Glutamatergic neuron (in vitro differentiated cells): ENCODE data around the gene SPRTN. TPM values are rescaled to one million over a fixed set of nuclear protein-coding genes. Genes with fewer than 3 reads are reported as not detected.

ENCODE experiments used
- DNase-seq: peaks from one replicate; pipeline ENCODE4 v3.0.0; 2022
- H3K27ac Mint-ChIP-seq: one replicate; pipeline ENCODE4 v1.8.0; 2020; ENCODE audit warnings: mild to moderate bottlenecking, mixed read lengths, inconsistent platforms; ENCODE audit not compliant: unreplicated experiment
- H3K27me3 Mint-ChIP-seq: one replicate; pipeline ENCODE4 v1.8.0; 2020; ENCODE audit warnings: mild to moderate bottlenecking, moderate library complexity, mixed read lengths, inconsistent platforms; ENCODE audit not compliant: unreplicated experiment
- H3K36me3 Mint-ChIP-seq: one replicate; pipeline ENCODE4 v1.8.0; 2020; ENCODE audit warnings: mild to moderate bottlenecking, mixed read lengths, inconsistent platforms; ENCODE audit not compliant: unreplicated experiment
- H3K4me1 Mint-ChIP-seq: one replicate; pipeline ENCODE4 v1.8.0; 2020; ENCODE audit warnings: mild to moderate bottlenecking, low read depth, mixed read lengths, inconsistent platforms; ENCODE audit not compliant: unreplicated experiment
- H3K4me3 Mint-ChIP-seq: one replicate; pipeline ENCODE4 v1.8.0; 2020; ENCODE audit warnings: mild to moderate bottlenecking, mixed read lengths, inconsistent platforms; ENCODE audit not compliant: unreplicated experiment
- H3K9me3 Mint-ChIP-seq: one replicate; pipeline ENCODE4 v1.8.0; 2020; ENCODE audit warnings: mild to moderate bottlenecking, moderate library complexity, mixed read lengths, inconsistent platforms; ENCODE audit not compliant: unreplicated experiment
- total RNA-seq: library from RNA; stranded (reverse); fragmentation: NEBNext Ultra II Directional; extraction: Animal tissue kit (Norgen Biotek cat#: 25700); gene quantifications from one replicate; pipeline ENCODE4 v1.2.1, GENCODE V29; 2021; ENCODE audit not compliant: unreplicated experiment
- TF ChIP-seq, protein P1 (sequence below): fragments of 200-600 bp; sonication (generic); IDR thresholded peaks from one replicate; pipeline ENCODE4 v1.5.0; 2021; ENCODE audit not compliant: partially characterized antibody, unreplicated experiment

SPRTN gene
- total RNA-seq, 1 donor from 2014 or later: 21.4 TPM

DNA sequence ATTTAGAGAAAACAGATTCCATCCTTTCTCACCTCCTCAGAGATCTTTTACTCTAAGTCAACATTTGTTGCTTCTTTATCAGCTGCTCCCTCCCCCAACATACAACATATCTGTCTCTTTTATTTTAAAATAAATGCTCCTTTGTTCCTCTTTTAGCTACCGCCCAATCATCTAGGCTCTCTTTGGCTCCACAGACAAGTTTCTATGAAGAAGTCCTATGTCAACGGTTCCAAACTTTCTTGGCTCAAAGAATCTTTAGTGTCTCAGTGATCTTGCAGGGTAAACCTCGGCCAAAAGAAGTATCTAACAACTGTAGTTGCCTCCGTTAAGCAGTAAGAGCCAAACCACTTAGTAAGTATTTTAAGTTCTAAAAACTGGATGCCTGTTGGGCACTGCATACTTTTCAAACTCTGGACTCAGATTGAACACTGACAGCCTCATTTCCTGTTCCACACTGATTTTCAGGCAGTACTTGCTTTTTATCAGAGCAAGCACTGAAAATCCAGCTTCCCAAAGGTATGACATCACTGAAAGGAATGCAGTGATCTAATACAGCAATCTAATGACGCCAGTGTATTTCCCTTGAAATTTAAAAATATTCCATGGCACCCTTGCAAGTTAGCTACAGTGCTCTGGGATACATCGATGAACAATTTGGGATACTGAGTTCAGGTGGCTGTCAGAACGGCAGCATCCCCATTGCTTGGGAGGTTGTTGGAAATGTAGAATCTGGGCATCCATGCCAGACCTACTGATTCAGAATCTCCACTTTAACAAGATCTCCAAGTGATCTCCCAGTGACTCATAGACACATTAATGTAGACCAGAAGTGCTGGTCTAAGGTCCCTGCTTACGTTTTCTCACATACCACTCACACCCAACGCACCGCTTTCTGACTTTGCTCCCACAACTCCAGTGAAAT is 57.2 kb downstream of the SPRTN start:
- no peaks in the 10 kb centered on the region for H3K4me1 Mint-ChIP-seq
- H3K4me3 Mint-ChIP-seq: no peak overlapping the region
- DNase-seq: no peak
- TF ChIP-seq, protein P1, sequence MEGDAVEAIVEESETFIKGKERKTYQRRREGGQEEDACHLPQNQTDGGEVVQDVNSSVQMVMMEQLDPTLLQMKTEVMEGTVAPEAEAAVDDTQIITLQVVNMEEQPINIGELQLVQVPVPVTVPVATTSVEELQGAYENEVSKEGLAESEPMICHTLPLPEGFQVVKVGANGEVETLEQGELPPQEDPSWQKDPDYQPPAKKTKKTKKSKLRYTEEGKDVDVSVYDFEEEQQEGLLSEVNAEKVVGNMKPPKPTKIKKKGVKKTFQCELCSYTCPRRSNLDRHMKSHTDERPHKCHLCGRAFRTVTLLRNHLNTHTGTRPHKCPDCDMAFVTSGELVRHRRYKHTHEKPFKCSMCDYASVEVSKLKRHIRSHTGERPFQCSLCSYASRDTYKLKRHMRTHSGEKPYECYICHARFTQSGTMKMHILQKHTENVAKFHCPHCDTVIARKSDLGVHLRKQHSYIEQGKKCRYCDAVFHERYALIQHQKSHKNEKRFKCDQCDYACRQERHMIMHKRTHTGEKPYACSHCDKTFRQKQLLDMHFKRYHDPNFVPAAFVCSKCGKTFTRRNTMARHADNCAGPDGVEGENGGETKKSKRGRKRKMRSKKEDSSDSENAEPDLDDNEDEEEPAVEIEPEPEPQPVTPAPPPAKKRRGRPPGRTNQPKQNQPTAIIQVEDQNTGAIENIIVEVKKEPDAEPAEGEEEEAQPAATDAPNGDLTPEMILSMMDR: no peak
- H3K27me3 Mint-ChIP-seq: peaks cover 1% of the 10 kb centered on the region
- no peaks in the 10 kb centered on the region for H3K9me3 Mint-ChIP-seq
- H3K27ac Mint-ChIP-seq: no peak overlapping the region
- H3K36me3 Mint-ChIP-seq: no peaks in the 10 kb centered on the region

DNA sequence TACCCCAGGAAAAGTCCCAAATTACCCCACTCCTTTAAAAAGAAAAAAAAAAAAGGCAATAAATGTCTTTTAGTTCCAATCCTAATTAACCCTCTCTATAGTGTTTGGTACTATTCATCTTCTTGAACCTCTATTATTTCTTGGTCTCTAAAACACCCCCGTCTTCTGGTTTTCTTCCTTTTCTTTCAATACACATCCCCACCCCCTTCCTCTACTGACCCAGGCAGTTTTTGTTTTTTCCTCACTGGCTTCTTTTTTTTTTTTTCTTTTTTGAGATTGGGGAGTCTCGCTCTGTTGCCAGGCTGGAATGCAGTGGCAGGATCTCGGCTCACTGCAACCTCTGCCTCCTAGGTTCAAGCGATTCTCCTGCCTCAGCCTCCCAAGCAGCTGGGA is 57.9 kb downstream of the SPRTN start:
- Mint-ChIP-seq H3K4me3 (no peak overlapping the region), H3K4me1 (no peaks in the 10 kb centered on the region), H3K27ac (no peak overlapping the region), H3K27me3 (no peaks in the 10 kb centered on the region), H3K36me3 (no peaks in the 10 kb centered on the region), H3K9me3 (no peaks in the 10 kb centered on the region)
- DNase-seq: no peak
- TF ChIP-seq, protein P1: no peak

DNA sequence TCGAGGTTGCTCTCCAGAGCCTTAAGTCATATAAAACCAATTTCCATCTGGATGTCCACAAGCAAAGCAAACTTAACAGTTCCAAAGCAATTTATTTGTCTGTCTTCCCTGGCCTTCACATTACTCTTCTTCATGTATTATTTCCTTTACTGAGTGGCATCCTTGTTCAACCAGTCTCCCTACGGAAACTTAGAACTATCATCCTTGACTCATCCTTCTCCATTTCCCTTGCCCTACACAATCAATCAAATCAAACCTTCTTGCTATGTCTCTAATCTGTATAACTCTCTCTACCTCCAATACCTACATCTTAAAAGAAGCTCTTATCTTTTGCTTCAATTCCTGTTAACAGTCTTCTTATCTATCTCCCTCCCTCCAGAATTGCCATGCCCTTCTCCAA is 58.5 kb downstream of the SPRTN start:
- Mint-ChIP-seq H3K27me3 (no peaks in the 10 kb centered on the region), H3K27ac (no peak overlapping the region), H3K9me3 (no peaks in the 10 kb centered on the region), H3K36me3 (no peaks in the 10 kb centered on the region), H3K4me1 (no peaks in the 10 kb centered on the region), H3K4me3 (no peak overlapping the region)
- TF ChIP-seq, protein P1: no peak
- DNase-seq: no peak

DNA sequence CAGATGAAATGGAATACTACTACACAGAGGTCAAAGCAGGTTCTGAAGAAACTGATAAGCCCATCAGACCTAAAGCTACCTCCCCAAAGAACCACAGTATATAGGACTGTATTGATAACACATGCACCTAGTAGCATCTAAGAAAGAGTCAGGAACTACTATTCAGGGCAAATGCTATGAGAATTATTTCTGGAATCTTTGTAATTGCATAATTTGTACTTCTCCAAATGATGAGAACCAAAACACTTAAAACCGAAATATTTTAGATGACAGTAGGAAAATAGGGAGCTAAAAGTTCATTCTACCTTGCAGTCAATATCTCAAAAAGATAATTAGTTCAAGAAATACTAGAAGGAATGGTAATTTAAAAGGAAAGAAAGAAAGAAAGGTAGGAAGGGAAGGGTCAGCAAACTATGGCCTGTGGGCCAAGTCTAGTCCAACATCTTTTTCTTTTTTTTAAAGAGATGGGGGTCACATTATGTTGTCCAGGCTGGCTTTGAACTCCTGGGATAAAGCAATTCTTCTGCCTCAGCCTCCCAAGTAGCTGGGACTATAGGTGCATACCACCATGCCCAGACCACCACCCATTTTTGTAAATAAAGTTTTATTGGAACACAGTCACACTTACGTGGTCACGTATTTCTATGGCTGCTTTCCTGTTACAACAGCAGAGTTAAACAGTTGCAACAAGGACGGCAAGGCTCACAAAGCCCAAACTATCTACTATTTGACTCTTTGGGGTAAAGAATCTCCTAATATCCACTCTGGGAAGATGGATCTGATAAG is 60.0 kb downstream of the SPRTN start:
- Mint-ChIP-seq H3K4me3 (no peak overlapping the region), H3K27ac (no peak overlapping the region), H3K27me3 (no peaks in the 10 kb centered on the region), H3K36me3 (no peaks in the 10 kb centered on the region), H3K4me1 (no peaks in the 10 kb centered on the region), H3K9me3 (no peaks in the 10 kb centered on the region)
- DNase-seq: no peak
- TF ChIP-seq, protein P1: no peak
